Skeletal muscle satellite cell (primary cell): ENCODE data around the gene TRANK1.
"Not testable (repeated sequence)": the region's sequence is repeated elsewhere in the genome, so short reads cannot be mapped to it uniquely, and the experiment has no call there.

Experiments used
- H3K27me3 ChIP-seq: 2 replicates; pipeline ENCODE4 v1.7.0; 2013; ENCODE audit warnings: low read length; ENCODE audit not compliant: control insufficient read depth, insufficient read depth
- H3K36me3 ChIP-seq: 2 replicates; pipeline ENCODE4 v1.7.0; 2013; ENCODE audit warnings: mild to moderate bottlenecking, control low read depth, low read length; ENCODE audit not compliant: insufficient read depth
- H3K4me1 ChIP-seq: 2 replicates; pipeline ENCODE4 v1.7.0; 2013; ENCODE audit warnings: low read length; ENCODE audit not compliant: control insufficient read depth, insufficient read depth
- H3K4me2 ChIP-seq: 2 replicates; pipeline ENCODE4 v1.7.0; 2013; ENCODE audit warnings: mild to moderate bottlenecking, low read length
- H3K4me3 ChIP-seq: 2 replicates; pipeline ENCODE4 v1.7.0; 2013; ENCODE audit warnings: low read length
- H3K9ac ChIP-seq: 2 replicates; pipeline ENCODE4 v1.7.0; 2013; ENCODE audit warnings: mild to moderate bottlenecking, low read depth, low read length, moderate library complexity
- H3K9me3 ChIP-seq: replicated peaks from 2 replicates; pipeline ENCODE4 v1.7.0; 2013; ENCODE audit warnings: mild to moderate bottlenecking, control low read depth, low read length

TRANK1 gene

GRCh38 chr3:36909666-36910065 is 35.2 kb downstream of the TRANK1 start:
- Histone ChIP-seq H3K9ac (no peak overlapping the region), H3K27me3 (no peaks in the 10 kb centered on the region), H3K4me3 (no peak overlapping the region), H3K9me3 (no peaks in the 10 kb centered on the region), H3K4me2 (no peak overlapping the region), H3K36me3 (no peaks in the 10 kb centered on the region), H3K4me1 (peaks cover 15% of the 10 kb centered on the region)

GRCh38 chr3:36909181-36909580 is 35.7 kb downstream of the TRANK1 start:
- no peaks in the 10 kb centered on the region for H3K27me3 ChIP-seq
- H3K9me3 ChIP-seq = no peaks in the 10 kb centered on the region
- no peaks in the 10 kb centered on the region for H3K36me3 ChIP-seq
- no peak overlapping the region for H3K4me2 ChIP-seq
- H3K4me1 ChIP-seq = peaks cover 15% of the 10 kb centered on the region
- H3K9ac ChIP-seq = no peak overlapping the region
- H3K4me3 ChIP-seq = no peak overlapping the region

GRCh38 chr3:36908647-36909180 is 36.1 kb downstream of the TRANK1 start:
- Histone ChIP-seq H3K4me2 (peak overlapping the region; percentile 70), H3K4me1 (peaks cover 15% of the 10 kb centered on the region), H3K27me3 (no peaks in the 10 kb centered on the region), H3K36me3 (no peaks in the 10 kb centered on the region), H3K9me3 (no peaks in the 10 kb centered on the region), H3K4me3 (peak overlapping the region; percentile 46), H3K9ac (no peak overlapping the region)

- no peaks in the 10 kb centered on the region for H3K36me3 ChIP-seq
- H3K27me3 ChIP-seq = no peaks in the 10 kb centered on the region
- peaks cover 15% of the 10 kb centered on the region for H3K4me1 ChIP-seq
- peak overlapping the region; percentile 30 for H3K9ac ChIP-seq
- H3K4me2 ChIP-seq = peak overlapping the region; percentile 70
- H3K4me3 ChIP-seq = peak overlapping the region; percentile 46
- no peaks in the 10 kb centered on the region for H3K9me3 ChIP-seq
These were observed 36.8 kb downstream of the TRANK1 start for GRCh38 chr3:36907911-36908646.

- H3K4me2 ChIP-seq = no peak overlapping the region
- no peaks in the 10 kb centered on the region for H3K36me3 ChIP-seq
- H3K4me3 ChIP-seq = no peak overlapping the region
- H3K9ac ChIP-seq = no peak overlapping the region
- H3K9me3 ChIP-seq = no peaks in the 10 kb centered on the region
- peaks cover 8% of the 10 kb centered on the region for H3K4me1 ChIP-seq
- H3K27me3 ChIP-seq = no peaks in the 10 kb centered on the region
These were observed 38.2 kb downstream of the TRANK1 start for GRCh38 chr3:36906504-36907149.

DNA sequence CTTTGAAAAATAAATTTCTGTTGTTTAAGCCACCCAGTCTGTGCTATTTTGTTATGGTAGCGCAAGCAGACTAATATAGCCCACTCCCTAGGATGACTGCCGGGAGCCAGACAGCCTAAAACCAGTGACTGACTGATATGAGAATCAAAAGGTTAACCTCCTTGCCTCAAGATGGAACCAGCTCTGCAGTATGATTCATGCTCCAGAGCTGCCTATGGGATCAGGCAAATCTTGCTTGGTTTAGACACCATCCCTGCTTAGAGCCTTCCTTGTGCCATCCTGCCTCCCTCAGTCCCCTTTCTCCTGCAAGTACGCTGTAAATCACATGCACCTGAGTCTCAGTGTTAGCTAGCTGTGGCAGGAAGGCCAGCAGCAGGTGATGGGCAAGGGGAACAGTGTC is 39.3 kb downstream of the TRANK1 start:
- Histone ChIP-seq H3K4me1 (peaks cover 8% of the 10 kb centered on the region), H3K36me3 (no peaks in the 10 kb centered on the region), H3K9me3 (no peaks in the 10 kb centered on the region), H3K4me3 (no peak overlapping the region), H3K9ac (no peak overlapping the region), H3K27me3 (no peaks in the 10 kb centered on the region), H3K4me2 (no peak overlapping the region)

DNA sequence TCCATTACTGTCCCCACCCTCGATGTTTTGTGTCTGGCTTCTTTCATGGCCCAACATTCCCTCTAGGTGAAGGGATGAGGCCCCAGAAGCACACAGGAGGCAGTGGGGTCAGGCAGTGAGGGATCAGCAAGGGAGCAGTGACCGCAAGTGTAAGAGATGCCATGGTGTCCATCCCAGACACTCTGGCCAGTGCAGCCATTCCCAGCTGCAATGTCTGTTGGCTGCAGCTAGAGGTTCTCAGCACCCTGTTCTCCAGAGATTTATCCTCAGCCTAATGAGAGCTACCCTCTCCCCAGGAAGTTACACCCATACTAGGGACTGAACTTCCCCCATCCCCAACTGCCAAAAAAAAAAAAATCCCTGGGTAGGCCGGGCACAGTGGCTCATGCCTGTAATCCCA is 40.2 kb downstream of the TRANK1 start:
- no peaks in the 10 kb centered on the region for H3K27me3 ChIP-seq
- H3K36me3 ChIP-seq = no peaks in the 10 kb centered on the region
- H3K9ac ChIP-seq = no peak overlapping the region
- H3K4me3 ChIP-seq = no peak overlapping the region
- H3K9me3 ChIP-seq = no peaks in the 10 kb centered on the region
- peaks cover 8% of the 10 kb centered on the region for H3K4me1 ChIP-seq
- H3K4me2 ChIP-seq = no peak overlapping the region

GRCh38 chr3:36904065-36904464 is 40.8 kb downstream of the TRANK1 start:
- H3K4me2 ChIP-seq, H3K36me3 ChIP-seq, H3K4me1 ChIP-seq, H3K9ac ChIP-seq, H3K9me3 ChIP-seq, H3K4me3 ChIP-seq, H3K27me3 ChIP-seq: not testable (repeated sequence)

- H3K9me3 ChIP-seq = no peaks in the 10 kb centered on the region
- H3K4me2 ChIP-seq = no peak overlapping the region
- no peak overlapping the region for H3K9ac ChIP-seq
- H3K4me3 ChIP-seq = no peak overlapping the region
- H3K27me3 ChIP-seq = no peaks in the 10 kb centered on the region
- H3K36me3 ChIP-seq = no peaks in the 10 kb centered on the region
- H3K4me1 ChIP-seq = peaks cover 4% of the 10 kb centered on the region
These were observed 41.6 kb downstream of the TRANK1 start for GRCh38 chr3:36903119-36903882.

- H3K9me3 ChIP-seq = no peaks in the 10 kb centered on the region
- no peak overlapping the region for H3K4me3 ChIP-seq
- H3K9ac ChIP-seq = no peak overlapping the region
- no peak overlapping the region for H3K4me2 ChIP-seq
- H3K4me1 ChIP-seq = no peaks in the 10 kb centered on the region
- H3K36me3 ChIP-seq = no peaks in the 10 kb centered on the region
- no peaks in the 10 kb centered on the region for H3K27me3 ChIP-seq
These were observed 43.3 kb downstream of the TRANK1 start for GRCh38 chr3:36901588-36901987.
